ENCODE results near the gene ST3GAL3.

Gene ST3GAL3

DNA sequence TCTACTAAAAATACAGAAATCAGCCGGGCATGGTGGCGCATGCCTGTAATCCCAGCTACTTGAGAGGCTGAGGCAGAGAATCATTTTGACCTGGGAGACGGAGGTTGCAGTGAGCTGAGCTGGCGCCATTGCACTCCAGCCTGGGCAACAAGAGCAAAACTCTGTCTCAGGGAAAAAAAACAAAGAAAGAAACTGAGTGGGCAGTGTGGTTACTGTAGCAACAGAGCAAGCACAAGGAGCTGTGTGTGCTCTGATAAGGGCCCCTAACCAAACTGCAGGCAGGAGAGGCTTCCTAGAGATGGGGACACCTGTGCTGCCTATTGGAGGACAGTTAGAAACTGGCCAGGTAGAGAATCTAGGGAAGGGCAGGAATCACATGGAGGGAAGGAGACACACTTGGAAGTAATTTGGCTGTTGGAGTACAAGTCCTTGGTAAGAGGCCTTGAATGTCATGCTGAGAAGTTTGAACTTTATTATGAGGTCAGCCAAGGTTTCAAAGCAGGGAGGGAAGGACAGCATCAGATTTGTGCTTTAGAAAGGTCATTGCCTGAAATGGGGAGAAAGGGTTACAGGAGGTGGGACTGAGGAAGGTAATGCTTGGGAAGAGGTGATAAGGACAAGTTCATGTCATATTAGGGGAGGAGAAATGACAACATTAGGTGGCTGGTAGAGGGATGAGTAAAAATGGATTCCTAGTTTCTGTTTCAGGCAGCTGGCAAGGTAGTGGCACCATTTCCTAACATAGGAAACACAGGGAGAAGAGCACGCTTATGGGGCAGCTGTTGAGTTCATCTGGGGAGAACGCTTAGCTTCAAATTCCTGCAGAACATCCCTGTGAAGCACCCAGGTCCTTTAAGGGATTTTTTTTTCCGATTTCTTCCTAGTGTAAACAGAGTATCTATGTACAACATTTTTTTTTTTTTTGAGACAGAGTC lies 157.0 kb downstream of the ST3GAL3 start:
- H2BK15ac ChIP-seq (replicated peaks; ENCODE audit: low read depth): no peak overlapping the region
- no peaks in the 10 kb centered on the region for H3K79me2 ChIP-seq (ENCODE audit: control insufficient read depth, insufficient read depth, low read length)
- DNase-seq: no peak
- H3K4me3 ChIP-seq (ENCODE audit: low read length): no peak overlapping the region
- no peak overlapping the region for H3K18ac ChIP-seq (ENCODE audit: low read length)
- H2AK5ac ChIP-seq (ENCODE audit: low read length): no peak overlapping the region
- no peaks in the 10 kb centered on the region for H3K79me1 ChIP-seq (ENCODE audit: low read length)
- H3K56ac ChIP-seq (ENCODE audit: low read length): no peak overlapping the region
- no peaks in the 10 kb centered on the region for H3K27me3 ChIP-seq (ENCODE audit: insufficient read depth, low read length, poor library complexity)
- H3K36me3 ChIP-seq (ENCODE audit: control insufficient read depth, insufficient read depth, low read length): no peaks in the 10 kb centered on the region
- H3K4ac ChIP-seq (ENCODE audit: low read depth, low read length): no peak overlapping the region
- H3K4me2 ChIP-seq (ENCODE audit: low read length): no peak overlapping the region
- H2BK120ac ChIP-seq (ENCODE audit: low read depth, low read length): no peak overlapping the region
- H3K9ac ChIP-seq (ENCODE audit: low read length): no peak overlapping the region
- no peaks in the 10 kb centered on the region for H3K4me1 ChIP-seq (ENCODE audit: control insufficient read depth, low read depth, low read length)
- H3K27ac ChIP-seq (ENCODE audit: low read depth, low read length): no peak overlapping the region
- no peak overlapping the region for H3K23ac ChIP-seq (ENCODE audit: low read length)
- no CpG with 5 or more reads among the region's 7 CpGs for WGBS (ENCODE audit: extremely low coverage, insufficient coverage, low lambda C conversion rate)
- no peak overlapping the region for H4K5ac ChIP-seq (ENCODE audit: low read length)
- H4K8ac ChIP-seq (ENCODE audit: low read depth, low read length): no peak overlapping the region
- H2BK5ac ChIP-seq (ENCODE audit: low read length): no peak overlapping the region

DNA sequence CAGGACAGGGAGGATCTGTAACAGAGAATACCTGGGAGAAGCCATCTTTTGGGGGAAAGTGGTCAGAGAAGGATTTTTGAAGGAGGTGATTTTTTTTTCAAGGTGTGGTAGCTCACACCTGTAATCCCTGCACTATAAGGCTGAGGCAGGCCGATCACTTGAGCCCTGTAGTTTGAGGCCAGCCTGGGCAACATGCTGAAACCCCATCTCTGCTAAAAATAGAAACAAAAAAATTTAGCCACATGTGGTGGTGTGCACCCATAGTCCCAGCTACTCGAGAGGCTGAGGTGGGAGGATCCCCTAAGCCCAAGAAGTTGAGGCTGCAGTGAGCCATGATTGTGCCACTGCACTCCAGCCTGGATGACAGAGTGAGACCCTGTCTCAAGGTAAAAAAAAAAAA lies 158.9 kb downstream of the ST3GAL3 start:
- no peaks in the 10 kb centered on the region for H3K79me2 ChIP-seq (ENCODE audit: control insufficient read depth, insufficient read depth, low read length)
- no peak overlapping the region for H3K27ac ChIP-seq (ENCODE audit: low read depth, low read length)
- no peak overlapping the region for H2BK5ac ChIP-seq (ENCODE audit: low read length)
- H3K9ac ChIP-seq (ENCODE audit: low read length): no peak overlapping the region
- H3K23ac ChIP-seq (ENCODE audit: low read length): no peak overlapping the region
- H4K8ac ChIP-seq (ENCODE audit: low read depth, low read length): no peak overlapping the region
- no peak overlapping the region for H2BK15ac ChIP-seq (replicated peaks; ENCODE audit: low read depth)
- no CpG with 5 or more reads among the region's 2 CpGs for WGBS (ENCODE audit: extremely low coverage, insufficient coverage, low lambda C conversion rate)
- H2BK120ac ChIP-seq (ENCODE audit: low read depth, low read length): no peak overlapping the region
- H3K79me1 ChIP-seq (ENCODE audit: low read length): no peaks in the 10 kb centered on the region
- DNase-seq: no peak
- H3K4me3 ChIP-seq (ENCODE audit: low read length): no peak overlapping the region
- no peak overlapping the region for H3K4me2 ChIP-seq (ENCODE audit: low read length)
- H3K4ac ChIP-seq (ENCODE audit: low read depth, low read length): no peak overlapping the region
- H4K5ac ChIP-seq (ENCODE audit: low read length): no peak overlapping the region
- H2AK5ac ChIP-seq (ENCODE audit: low read length): no peak overlapping the region
- no peaks in the 10 kb centered on the region for H3K36me3 ChIP-seq (ENCODE audit: control insufficient read depth, insufficient read depth, low read length)
- H3K56ac ChIP-seq (ENCODE audit: low read length): no peak overlapping the region
- H3K27me3 ChIP-seq (ENCODE audit: insufficient read depth, low read length, poor library complexity): no peaks in the 10 kb centered on the region
- no peaks in the 10 kb centered on the region for H3K4me1 ChIP-seq (ENCODE audit: control insufficient read depth, low read depth, low read length)
- H3K18ac ChIP-seq (ENCODE audit: low read length): no peak overlapping the region

DNA sequence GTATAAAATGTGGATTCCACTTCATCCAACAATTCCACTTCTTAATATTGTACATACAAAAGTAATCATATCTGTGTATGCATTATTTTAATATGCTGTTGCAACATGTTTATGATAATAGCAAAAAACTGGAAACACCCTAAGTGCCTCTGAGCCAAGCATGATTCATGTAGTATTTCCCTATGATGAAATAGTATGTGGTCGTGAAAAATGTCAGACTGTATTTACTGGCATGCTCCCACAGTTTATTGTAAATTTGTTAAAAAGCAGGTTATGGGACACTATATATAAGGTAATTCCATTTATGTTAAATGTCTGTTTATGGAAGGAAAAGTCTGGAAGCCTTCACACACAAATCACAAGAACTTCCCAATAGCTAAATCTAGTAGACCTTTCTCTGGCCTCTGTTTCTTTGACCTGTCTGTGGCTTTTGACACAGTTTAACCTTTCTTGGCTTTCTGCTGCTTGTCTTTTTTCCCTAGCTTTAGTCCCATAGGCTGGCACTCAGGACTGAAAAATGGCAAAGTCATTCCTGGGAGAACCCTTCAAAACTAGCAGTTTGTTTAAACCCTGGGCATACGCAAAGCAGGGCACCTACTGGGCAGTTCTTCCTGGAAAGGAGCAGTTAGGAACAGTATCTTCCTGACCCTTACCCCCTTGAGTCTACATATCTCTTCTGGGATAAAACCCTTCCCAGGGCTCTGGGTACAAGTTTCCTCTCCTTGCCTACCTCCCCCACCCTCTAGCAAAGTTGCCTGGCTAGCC lies 160.8 kb downstream of the ST3GAL3 start:
- Histone ChIP-seq H4K8ac (ENCODE audit: low read depth, low read length) (no peak overlapping the region), H3K56ac (ENCODE audit: low read length) (no peak overlapping the region), H3K4me2 (ENCODE audit: low read length) (no peak overlapping the region), H4K5ac (ENCODE audit: low read length) (no peak overlapping the region), H3K79me2 (ENCODE audit: control insufficient read depth, insufficient read depth, low read length) (no peaks in the 10 kb centered on the region), H3K4me1 (ENCODE audit: control insufficient read depth, low read depth, low read length) (no peaks in the 10 kb centered on the region), H3K27me3 (ENCODE audit: insufficient read depth, low read length, poor library complexity) (no peaks in the 10 kb centered on the region), H2AK5ac (ENCODE audit: low read length) (no peak overlapping the region), H2BK120ac (ENCODE audit: low read depth, low read length) (no peak overlapping the region), H3K18ac (ENCODE audit: low read length) (no peak overlapping the region), H3K9ac (ENCODE audit: low read length) (no peak overlapping the region), H3K79me1 (ENCODE audit: low read length) (no peaks in the 10 kb centered on the region), H3K4ac (ENCODE audit: low read depth, low read length) (no peak overlapping the region), H3K36me3 (ENCODE audit: control insufficient read depth, insufficient read depth, low read length) (no peaks in the 10 kb centered on the region), H2BK15ac (replicated peaks; ENCODE audit: low read depth) (no peak overlapping the region), H3K4me3 (ENCODE audit: low read length) (no peak overlapping the region), H3K23ac (ENCODE audit: low read length) (no peak overlapping the region), H2BK5ac (ENCODE audit: low read length) (no peak overlapping the region), H3K27ac (ENCODE audit: low read depth, low read length) (no peak overlapping the region)
- no peak for DNase-seq
- no CpG with 5 or more reads among the region's 2 CpGs for WGBS (ENCODE audit: extremely low coverage, insufficient coverage, low lambda C conversion rate)

DNA sequence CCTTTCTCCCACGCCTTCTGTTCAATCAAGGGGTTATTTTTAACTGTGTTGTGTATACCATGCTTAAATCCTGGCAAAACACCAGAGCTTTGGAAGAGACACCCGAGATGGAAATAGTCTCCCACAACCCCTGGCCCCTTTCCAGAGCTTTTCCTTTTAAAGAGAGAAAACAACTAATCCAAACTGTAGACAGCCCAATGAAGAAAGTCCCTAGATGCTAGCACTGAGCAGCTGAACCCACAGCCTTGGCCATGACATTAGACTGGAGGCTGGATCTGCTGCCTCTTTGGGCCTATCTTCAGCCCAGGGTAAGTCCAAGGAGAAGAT lies 161.4 kb downstream of the ST3GAL3 start:
- Histone ChIP-seq H3K56ac (ENCODE audit: low read length) (no peak overlapping the region), H2BK15ac (replicated peaks; ENCODE audit: low read depth) (no peak overlapping the region), H3K18ac (ENCODE audit: low read length) (no peak overlapping the region), H4K8ac (ENCODE audit: low read depth, low read length) (no peak overlapping the region), H3K4me3 (ENCODE audit: low read length) (no peak overlapping the region), H3K4me2 (ENCODE audit: low read length) (no peak overlapping the region), H2AK5ac (ENCODE audit: low read length) (no peak overlapping the region), H2BK5ac (ENCODE audit: low read length) (no peak overlapping the region), H3K79me1 (ENCODE audit: low read length) (no peaks in the 10 kb centered on the region), H3K9ac (ENCODE audit: low read length) (no peak overlapping the region), H2BK120ac (ENCODE audit: low read depth, low read length) (no peak overlapping the region), H3K36me3 (ENCODE audit: control insufficient read depth, insufficient read depth, low read length) (no peaks in the 10 kb centered on the region), H3K79me2 (ENCODE audit: control insufficient read depth, insufficient read depth, low read length) (no peaks in the 10 kb centered on the region), H3K23ac (ENCODE audit: low read length) (no peak overlapping the region), H3K27me3 (ENCODE audit: insufficient read depth, low read length, poor library complexity) (no peaks in the 10 kb centered on the region), H3K27ac (ENCODE audit: low read depth, low read length) (no peak overlapping the region), H4K5ac (ENCODE audit: low read length) (no peak overlapping the region), H3K4me1 (ENCODE audit: control insufficient read depth, low read depth, low read length) (no peaks in the 10 kb centered on the region), H3K4ac (ENCODE audit: low read depth, low read length) (no peak overlapping the region)
- WGBS (ENCODE audit: extremely low coverage, insufficient coverage, low lambda C conversion rate): no CpG with 5 or more reads among the region's 2 CpGs
- DNase-seq: no peak

DNA sequence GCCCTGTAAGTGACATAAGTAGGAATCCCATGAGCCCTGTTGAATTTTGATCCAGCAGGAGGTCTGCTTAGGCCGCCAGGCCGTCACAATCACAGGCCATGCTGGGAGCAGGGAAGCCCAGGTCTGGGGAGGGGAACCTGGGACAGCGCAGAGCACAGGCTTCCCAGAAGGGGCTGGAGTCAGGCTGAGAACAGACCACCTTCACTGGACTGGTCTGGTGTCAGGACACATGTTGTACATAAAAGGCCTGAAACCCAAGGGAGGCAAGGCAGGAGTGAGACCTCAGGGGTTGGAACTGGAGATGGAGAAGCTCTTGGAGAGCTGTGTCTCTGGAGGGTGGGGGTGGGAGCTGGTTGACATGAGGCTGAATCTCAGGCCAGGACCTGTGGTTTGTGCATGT lies 163.0 kb downstream of the ST3GAL3 start:
- WGBS (ENCODE audit: extremely low coverage, insufficient coverage, low lambda C conversion rate): no CpG with 5 or more reads among the region's 3 CpGs
- Histone ChIP-seq H2BK15ac (replicated peaks; ENCODE audit: low read depth) (no peak overlapping the region), H3K4me1 (ENCODE audit: control insufficient read depth, low read depth, low read length) (peaks cover 3% of the 10 kb centered on the region), H3K56ac (ENCODE audit: low read length) (no peak overlapping the region), H3K4ac (ENCODE audit: low read depth, low read length) (no peak overlapping the region), H2BK120ac (ENCODE audit: low read depth, low read length) (no peak overlapping the region), H3K4me3 (ENCODE audit: low read length) (no peak overlapping the region), H3K27me3 (ENCODE audit: insufficient read depth, low read length, poor library complexity) (no peaks in the 10 kb centered on the region), H4K5ac (ENCODE audit: low read length) (no peak overlapping the region), H3K4me2 (ENCODE audit: low read length) (no peak overlapping the region), H3K9ac (ENCODE audit: low read length) (no peak overlapping the region), H3K27ac (ENCODE audit: low read depth, low read length) (no peak overlapping the region), H3K18ac (ENCODE audit: low read length) (no peak overlapping the region), H3K79me1 (ENCODE audit: low read length) (no peaks in the 10 kb centered on the region), H2AK5ac (ENCODE audit: low read length) (no peak overlapping the region), H3K36me3 (ENCODE audit: control insufficient read depth, insufficient read depth, low read length) (no peaks in the 10 kb centered on the region), H2BK5ac (ENCODE audit: low read length) (no peak overlapping the region), H3K23ac (ENCODE audit: low read length) (no peak overlapping the region), H3K79me2 (ENCODE audit: control insufficient read depth, insufficient read depth, low read length) (no peaks in the 10 kb centered on the region), H4K8ac (ENCODE audit: low read depth, low read length) (no peak overlapping the region)
- DNase-seq: no peak
